CD4-positive, alpha-beta T cell treated with Interleukin-4 for 1 hour (primary cell): ENCODE data around the gene ADGRD2.

Experiments used
- DNase-seq, 2 donors: peaks; one replicate each; pipeline ENCODE4 v3.0.0-alpha.2; 2020 to 2022

The ADGRD2 gene

DNA sequence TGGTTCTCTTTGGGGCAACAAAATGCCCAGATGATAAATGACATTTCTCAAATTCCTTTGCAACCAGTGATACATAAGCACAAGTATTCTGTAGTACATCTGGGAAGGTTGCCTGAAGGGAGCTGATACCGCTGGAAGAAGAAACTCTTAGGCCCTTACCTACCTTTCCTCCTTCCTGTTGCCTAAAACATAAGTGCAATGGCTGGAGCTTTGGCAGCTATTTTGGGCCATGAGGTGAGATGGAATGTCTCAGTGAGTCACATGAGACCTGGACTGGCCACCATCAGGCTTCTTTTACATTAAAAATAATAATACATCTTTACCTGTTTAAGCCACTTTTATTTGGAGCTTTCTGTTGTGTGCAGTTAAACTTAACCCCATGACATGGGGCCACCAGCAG is 11.2 kb upstream of the ADGRD2 start:
- no peak for DNase-seq

DNA sequence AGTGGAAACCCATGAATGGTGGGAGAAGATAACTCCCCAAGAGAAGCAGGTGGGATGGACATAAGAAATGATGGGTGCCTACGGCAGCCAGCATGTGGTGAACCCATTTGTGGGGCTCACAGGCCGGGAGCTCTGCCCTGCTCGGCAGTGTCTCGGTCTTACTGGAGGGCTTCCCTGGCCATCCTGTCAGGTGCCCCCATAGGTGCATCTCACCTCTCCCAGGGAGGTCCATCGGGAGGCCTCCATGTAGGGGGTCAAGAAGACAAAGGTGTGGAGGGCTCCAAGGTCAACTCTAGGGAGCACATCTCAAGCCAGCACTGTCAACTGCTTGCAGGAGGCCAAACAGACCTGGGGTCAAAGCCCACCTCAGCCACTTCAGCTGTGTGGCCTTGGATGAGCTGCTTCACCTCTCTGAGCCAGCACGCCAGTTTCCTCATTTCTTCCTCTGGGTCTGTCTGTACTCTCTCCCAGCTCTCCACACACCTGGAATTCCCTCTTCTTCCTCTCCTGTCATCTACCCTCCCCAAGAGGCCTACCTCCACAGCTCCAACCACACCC is 10.5 kb upstream of the ADGRD2 start:
- DNase-seq: no peak

DNA sequence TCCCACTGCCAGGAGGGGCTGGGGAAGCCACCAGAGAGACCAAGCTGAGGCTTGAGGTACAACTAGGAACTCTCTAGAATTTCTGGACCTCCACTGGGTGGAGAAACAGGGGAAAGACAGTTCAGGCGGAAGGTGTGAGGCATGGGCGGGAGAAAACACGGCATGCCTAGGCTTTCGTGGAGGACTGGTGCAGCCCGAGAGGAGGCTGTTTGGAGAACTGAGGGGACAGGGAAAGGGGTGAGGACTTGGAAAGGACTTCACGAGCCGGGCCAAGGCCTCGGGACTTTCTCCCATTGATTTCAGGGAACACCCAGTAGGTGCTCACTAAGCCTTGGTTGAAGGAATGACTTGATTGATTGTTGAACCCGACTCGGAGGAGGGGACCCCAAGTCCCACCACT is 9.5 kb upstream of the ADGRD2 start:
- no peak for DNase-seq

DNA sequence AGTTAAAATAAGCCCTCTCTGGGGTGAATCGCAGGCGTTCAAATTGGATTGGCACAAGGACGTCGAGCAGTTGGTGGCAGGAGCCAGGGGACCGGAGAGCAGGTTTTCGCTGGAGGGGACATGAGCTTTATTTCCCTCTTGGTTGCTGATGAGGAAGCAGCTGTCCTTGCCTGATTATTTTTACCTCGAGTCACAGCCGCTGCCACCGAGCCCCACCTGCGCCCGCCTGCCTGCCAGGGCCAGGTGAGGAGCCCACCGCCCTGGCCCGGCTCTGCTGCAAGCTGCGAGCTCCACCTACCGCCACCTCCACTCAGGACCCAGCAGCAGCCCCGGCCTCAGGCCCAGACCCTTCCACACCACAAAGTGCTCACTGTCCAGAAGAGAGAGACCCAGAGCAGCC is 9.0 kb upstream of the ADGRD2 start:
- DNase-seq: no peak

DNA sequence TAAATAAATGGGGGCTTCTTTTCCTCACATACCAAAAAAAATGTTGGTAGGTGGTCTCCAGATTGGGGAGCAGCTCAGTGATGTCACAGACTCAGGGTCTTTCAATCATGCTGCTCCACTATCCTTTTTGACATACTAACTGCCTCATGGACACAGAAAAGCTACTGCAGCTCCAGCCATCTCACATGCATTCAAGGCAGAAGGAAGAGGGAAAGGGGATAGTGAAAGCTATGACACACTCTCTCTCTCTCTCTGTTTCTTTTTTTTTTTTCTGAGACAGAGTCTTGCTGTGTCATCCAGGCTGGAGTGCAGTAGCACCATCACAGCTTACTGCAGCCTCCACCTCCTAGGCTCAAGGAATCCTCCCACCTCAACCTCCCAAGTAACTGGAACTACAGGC is 7.9 kb upstream of the ADGRD2 start:
- no peak for DNase-seq

DNA sequence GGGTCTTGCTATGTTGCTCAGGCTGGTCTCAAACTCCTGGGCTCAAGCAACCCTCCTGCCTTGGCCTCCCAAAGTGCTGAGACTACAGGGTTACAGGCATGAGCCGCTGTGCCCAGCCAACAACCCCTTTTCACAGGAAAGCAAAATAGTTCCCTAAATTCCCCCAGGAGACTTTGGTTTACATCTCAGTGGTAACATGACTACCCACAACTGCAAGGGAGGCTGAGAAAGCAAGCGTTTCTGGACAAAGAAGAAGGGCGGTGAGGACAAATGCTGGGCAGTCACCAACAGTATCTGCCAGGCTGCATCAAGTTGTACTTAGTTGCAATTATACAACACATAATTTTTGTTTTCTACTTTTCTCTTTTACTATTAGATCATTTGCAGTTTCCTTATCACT is 7.4 kb upstream of the ADGRD2 start:
- no peak for DNase-seq

DNA sequence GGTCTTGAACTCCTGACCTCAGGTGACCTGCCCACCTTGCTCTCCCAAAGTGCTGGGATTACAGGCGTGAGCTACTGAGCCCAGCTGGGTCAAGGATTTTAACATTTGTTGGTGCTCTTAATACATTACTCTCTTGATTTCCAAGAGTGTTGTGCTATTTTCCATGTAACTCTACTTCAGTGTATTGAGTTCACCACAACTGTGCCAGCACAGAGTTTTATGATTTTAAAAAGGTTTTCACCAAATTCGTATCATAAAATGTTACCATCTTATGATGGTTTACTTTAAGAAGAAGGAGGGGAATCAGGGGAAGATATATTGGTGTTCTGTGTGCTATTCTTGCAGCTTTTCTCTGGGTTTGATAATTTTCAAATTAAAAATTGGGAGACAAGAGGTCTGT is 6.6 kb upstream of the ADGRD2 start:
- DNase-seq: no peak

DNA sequence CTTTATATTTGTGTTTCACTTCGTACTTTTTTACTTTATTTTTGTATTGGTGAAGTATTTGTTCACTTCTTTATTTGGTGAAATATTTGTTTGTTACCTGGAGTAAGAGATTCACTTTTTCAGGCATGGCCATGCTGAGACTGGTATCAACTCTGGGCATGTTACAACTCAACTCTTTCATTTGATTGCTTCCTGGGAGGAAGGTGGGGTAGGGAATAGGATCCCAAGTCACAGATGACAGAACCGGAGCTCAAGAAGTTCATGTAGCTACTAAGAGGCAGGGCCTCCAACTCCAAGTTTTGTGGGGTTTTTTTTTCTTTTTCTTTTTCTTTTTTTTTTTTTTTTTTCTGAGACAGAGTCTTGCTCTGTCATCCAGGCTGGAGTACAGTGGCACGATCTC is 6.1 kb upstream of the ADGRD2 start:
- DNase-seq: no peak

DNA sequence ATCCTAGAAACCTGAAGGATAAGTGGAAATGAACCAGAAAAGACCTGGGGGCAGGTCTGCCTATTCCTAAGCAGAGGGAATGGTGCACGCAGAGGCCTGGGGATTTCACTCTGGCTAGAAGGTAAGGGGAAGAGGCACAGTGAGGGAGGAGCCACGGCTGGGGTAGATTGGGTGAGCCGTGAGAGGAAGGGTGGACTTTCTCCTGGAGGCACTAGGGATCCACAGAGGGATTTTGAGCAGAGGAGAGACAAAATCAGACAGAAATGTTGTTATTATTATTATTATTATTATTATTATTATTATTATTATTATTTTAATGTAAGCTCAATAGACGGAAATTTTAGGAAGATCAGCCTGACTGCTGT is 3.0 kb upstream of the ADGRD2 start:
- no peak for DNase-seq

DNA sequence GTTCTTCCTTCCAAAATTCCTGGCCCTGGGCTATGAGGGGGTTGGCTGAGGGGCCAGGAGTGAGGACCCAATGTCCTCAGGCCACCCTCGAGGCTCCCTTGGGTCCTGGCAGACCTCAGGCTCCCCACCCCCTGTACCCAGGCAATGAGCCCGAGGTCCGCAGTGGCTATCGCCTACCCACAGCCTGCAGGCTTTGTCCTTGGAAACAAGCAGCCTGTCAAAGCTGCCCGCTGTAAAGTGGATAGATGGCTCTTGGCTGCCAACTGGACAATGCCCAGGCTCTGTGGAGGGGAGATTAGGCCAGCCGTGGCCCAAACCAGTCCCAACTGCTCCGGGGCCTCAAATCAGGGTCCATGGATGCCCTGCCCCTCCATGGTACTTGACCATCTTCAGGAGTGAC is 2.2 kb upstream of the ADGRD2 start:
- DNase-seq: no peak

DNA sequence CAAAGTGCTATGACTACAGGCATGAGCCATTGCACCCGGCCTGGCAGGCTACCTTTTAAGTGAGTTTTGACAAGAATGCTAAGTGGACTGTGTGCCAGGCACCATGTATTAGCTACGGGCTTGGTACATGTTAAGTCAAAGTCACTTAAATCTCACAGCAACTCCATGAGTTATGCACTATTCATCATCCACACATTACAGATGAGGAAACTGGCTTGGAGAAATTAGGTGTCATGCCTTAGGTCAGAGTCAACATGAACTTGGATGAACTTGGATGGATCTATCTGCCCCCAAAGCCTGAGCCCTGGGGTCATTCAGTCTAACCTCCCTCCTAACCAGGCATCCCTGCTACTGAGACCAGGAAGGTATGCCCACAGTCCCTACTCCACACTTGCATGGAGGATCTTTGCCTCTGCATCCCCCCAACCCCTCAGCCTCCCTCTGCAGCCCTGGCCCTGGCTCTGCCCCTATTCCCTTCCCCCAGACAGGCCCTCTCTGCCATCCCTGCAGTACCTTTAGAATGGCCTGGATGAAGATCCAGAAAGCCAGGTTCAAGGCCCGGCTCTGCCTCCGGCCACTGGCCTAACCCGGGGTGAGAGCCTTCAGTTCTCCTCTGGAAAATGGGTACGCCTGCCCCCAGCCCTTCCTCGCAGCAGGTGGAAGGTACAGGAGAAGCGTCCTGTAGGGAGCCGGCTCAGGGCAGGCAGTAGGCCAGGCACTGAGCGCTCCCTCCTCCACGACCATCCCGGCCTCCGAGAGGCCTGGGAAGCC is 685 bp upstream of the ADGRD2 start:
- no peak for DNase-seq

DNA sequence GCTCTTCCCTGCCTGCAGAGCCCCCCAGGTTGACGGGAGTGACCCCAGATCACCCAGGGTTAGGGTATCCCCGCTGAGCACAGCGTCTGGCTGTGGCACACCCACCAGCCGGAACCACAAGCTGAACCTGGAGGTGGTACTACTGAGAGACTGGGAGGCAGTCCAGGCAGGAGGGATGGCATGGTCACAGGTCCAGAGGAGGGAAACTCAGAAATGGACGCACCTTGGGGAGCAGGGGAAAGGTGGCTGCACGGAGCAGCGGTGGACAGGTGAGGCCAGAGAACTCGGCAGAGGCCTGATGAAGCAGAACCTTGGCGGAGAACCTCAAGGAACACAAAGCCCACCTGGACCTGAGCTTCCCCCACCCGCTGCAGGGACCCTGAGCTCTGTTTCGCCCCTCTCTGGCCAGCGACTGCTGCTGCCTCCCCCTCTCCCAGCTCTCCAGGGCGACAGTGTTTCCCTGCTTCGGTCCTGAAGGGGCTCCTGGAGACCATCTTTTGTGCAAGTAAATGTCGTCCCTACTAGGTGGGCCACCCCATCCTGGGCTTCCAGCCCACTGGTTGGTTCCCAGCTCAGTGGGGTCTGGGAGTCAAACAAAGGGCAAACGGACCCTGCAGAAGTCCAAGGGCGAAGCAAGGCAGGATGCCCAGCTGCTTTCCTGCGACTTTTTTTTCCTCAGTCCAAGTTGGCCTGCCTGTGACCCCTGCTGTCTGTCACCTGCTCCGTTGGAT is 845 bp downstream of the ADGRD2 start:
- DNase-seq: no peak

DNA sequence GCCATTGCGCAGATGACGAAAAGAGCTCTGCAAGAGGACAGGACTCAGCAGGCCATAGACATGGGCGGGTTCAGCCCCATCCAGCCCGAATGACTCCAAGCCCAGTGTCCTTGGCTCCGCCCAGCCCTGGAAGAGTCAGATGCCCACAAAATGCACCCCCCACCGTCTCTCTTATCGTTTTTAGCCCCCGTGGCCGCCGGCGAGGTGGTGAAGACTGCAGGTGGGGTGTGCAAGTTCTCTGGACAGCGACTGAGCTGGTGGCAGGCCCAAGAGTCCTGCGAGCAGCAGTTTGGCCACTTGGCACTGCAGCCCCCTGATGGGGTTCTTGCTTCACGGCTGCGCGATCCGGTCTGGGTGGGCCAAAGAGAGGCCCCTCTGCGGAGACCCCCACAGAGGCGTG is 2.1 kb downstream of the ADGRD2 start:
- DNase-seq: no peak

DNA sequence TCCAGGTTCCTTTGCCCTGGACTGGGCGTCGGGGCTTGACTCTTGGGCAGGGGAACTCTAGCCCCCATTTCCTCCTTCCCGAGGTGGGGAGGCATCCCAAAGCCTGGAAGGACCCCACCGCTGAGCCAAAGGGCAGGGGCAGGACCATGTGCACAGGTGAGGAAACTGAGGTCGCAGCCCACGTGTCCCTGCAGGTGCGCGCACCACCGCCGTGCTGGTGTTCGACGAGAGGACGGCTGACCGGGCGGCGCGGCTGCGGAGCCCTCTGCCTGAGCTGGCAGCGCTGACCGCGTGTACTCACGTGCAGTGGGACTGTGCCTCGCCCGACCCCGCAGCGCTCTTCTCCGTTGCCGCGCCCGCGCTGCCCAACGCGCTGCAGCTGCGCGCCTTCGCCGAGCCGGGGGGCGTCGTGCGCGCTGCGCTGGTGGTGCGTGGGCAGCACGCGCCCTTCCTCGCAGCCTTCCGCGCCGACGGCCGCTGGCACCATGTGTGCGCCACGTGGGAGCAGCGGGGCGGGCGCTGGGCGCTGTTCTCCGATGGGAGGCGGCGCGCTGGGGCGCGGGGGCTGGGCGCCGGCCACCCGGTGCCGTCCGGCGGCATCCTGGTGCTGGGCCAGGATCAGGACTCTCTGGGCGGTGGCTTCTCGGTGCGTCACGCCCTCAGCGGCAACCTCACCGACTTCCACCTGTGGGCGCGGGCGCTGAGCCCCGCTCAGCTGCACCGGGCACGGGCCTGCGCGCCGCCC is 2.8 kb downstream of the ADGRD2 start:
- no peak for DNase-seq

DNA sequence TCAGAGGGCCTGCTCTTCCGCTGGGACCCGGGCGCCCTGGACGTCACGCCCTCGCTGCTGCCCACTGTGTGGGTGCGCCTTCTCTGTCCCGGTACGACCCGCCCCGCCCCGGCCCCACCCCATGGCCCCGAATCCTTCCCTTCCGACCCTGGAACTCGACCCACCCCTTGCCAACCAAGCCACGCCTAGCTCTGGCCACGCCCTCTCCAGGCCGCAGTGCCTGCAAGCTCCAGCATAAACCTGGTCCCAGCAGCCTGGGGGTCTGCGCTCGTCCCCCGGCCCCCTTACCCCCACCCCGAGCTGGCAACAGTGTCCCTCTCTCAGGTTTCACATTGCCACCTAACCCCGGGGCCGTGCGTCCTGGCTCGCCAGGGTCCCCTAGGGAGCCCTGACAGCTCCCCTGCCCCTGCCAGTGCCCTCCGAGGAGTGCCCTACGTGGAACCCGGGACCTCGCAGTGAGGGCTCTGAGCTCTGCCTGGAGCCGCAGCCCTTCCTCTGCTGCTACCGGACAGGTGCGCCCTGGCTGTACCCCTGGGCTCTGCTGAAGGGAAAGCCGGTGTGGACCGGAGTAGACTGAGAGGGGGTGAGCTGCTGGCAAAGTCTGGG is 3.4 kb downstream of the ADGRD2 start:
- DNase-seq: no peak

DNA sequence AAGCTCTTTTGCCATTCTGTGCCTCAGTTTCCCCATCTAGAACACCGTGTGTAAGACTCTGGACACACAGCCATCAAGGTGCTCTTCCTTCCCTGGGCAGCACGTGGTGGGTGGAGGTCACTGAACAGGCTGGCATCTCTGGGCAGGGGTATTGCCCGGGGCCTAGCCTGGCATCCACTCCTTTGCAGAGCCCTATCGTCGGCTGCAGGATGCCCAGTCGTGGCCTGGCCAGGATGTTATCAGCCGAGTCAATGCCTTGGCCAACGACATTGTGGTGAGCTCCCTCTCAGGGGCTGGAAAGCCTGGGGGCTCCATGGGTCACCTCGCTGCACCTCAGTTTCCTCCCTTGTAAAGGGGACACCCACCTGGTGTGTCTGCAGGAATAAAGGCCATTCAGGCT is 4.0 kb downstream of the ADGRD2 start:
- DNase-seq: no peak

DNA sequence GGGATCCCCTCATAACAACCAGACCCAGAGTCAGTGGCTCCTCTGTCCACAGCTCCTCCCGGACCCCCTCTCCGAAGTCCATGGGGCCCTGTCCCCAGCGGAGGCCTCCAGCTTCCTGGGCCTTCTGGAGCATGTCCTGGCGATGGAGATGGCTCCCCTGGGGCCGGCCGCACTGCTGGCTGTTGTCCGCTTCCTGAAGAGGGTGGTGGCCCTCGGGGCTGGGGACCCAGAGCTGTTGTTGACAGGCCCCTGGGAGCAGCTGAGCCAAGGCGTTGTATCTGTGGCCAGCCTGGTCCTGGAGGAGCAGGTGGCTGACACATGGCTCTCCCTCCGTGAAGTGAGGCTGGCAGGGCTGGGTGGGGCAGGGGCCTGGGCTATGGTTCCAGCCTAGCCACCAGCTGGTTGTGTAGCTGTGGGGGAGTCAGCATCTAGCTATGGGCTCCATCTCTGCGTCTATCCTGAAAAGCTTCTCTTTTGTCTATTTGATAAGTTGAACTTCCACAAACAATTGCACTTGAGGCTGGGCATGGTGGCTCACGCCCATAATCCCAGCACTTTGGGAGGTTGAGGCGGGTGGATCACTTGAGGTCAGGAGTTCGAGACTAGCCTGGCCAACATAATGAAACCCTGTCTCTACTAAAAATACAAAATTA is 4.7 kb downstream of the ADGRD2 start:
- DNase-seq: no peak

DNA sequence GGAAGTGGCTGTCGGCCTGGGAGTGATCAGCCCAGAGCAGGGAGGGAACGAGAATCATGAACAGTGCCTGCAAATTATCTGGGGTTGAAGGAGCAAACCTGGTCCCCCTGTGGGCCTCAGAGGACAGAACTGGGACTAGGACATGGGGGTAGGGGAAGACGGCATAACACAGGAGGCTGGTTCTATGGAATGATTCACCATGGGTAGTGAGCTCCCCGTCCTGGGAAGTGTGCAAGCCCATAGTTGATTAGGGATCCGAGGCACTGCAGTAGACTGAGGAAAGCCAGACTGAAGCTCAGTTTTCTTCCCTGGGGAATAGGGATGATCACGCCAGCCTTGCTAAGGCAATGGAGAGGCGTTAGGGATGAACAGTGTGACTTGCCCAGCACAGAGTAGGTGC is 5.6 kb downstream of the ADGRD2 start:
- no peak for DNase-seq

DNA sequence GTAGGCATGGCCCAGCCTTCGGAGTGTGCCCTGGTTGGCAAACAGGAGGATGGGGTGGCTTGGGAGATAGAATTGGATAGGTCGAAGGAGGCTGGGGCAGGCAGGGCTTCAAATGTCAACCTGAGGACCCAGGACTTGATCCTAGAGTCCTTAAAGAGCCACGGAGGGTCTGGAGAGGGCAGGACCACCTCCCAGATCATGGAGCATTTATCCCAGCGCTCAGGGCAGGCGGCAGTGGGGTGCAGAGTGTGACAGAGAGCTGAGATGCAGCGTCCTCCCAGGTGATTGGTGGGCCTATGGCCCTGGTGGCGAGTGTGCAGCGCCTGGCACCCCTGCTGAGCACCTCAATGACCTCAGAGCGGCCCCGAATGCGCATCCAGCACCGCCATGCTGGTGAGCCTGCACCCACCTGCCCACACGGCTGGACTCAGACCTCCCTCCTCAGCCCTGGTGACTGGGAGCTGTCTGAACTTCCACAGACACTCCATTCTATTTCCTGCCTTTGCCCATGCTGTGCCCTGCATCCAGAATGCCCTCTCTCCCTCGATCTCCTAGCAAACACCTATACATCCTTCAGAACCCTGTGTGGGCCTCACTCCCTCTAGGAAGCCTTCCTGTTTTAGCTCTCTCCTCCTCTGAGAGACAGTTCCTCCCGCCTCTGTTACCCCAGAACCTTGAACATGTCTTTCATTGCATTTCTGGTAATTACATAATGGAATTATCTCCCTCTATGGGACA is 6.3 kb downstream of the ADGRD2 start:
- DNase-seq: no peak

DNA sequence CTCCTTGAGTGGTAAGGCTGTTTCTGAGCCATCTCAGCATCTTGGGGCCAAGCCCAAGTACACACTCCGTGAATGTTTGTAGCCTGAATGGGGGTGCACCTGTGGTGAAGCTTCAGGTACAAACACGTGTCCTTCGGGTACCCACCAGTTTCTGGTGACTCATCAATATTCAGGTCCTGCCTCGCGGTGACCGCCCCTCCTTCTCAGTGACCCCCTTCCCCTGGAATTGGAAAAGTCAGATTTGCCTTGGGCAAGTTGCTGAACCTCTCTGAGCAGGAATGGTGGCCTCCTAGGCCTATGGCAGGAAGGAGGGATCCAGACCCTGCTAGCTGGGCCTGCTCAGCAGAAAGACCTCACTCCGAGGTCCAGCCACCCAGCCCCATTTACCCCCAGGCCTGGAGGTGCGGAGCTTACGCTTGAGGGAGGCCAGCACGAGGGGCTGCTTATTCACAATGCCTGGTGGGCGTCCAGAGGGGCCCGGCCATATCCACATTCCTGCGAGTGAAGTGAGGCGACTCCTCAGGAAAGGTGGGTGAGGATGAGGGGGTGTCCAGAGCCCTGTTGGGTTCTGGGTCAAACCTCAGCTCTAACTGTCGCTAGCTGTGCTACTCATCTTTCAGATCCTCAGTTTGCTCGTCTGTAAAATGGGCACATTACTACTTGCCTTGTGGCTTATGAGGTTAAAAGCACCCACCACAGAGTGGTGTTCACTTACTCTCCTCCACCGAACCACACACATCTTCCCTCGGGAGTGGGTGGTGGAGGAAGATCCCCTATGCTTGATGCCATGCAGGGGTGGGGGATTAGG is 7.0 kb downstream of the ADGRD2 start:
- no peak for DNase-seq

DNA sequence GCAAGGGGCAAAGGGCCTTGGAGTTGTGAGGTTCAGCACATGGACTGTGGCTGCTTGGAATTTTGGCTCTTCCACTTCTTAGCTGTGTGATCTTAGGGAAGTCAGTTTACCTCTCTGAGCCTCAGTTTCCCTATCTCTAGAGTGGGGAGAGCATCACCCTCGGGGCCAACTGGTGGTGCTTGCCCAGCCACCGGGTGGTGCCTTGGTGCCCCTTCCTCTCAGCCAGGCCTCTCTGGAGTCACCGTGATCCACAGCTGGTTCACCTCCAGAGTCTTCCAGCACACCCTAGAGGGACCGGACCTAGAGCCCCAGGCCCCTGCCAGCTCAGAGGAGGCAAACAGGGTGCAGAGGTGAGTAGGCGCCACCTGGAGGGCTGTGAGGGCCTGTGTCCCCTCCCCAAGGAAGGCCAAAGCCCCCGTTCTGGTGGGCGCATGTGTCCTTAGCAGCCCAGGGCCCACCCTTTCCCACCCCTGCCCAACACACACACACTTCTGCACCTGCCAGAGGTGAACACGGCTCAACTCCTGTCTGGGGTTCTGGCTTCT is 7.7 kb downstream of the ADGRD2 start:
- no peak for DNase-seq
